CD4-positive, alpha-beta T cell treated with Interleukin-1 beta for 1 hour (primary cell): ENCODE data around the gene TGM2.

Experiments
- DNase-seq, 2 donors: peaks; one replicate each; pipeline ENCODE4 v3.0.0-alpha.2; 2020 to 2022

TGM2 gene

GRCh38 chr20:38165089-38165965, at the start of gene TGM2:
Gene TGM2, minus strand, starts transcription at chr20:38165270. Its CDS starts 72 bp downstream, at chr20:38165198.
- peak; percentile 38 to 72 for DNase-seq

DNA sequence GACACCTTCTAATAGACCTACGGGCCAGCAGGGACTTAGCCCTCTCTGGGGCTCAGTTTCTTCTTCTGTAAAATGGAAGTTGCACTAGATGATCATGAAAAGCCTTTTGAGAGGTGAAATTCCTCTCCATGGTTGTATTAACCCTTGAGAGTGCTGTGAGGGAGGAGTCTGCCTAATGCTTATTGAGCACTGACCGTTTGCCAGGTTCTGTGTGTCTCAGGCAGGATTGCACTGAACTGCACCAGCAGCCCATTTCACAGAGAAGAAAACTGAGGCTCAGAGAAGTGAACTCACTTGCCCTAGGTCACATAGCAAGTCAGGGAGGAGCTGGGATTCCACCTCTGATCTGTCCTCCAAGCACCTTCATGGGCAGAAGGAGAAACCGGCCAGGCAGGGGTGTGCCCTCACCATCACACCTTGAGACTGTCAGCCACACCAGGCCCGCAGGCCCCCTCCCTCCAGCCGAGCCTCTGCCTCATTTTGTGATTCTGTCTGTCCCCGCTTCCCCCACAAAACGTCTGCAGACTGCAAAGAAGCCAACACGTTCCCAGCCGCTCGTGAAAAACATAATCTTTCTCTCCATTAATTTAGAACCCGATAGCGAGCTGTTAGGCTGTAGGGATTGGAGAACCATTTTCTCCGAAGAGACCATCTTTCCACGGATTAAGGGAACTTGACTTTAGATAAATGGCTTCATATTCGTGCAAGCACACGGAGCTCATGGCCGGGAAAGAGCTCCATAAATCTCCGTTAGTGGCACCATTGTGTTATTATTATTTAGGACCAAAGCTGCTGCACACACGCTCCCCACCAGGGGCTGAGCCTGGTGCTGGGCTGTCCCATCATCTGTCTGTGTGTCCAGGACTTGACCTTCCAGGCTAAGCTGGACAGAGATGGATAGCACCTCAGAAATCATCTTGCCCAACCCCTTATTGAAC, 49.5 kb upstream of the TGM2 start:
- DNase-seq = no peak

DNA sequence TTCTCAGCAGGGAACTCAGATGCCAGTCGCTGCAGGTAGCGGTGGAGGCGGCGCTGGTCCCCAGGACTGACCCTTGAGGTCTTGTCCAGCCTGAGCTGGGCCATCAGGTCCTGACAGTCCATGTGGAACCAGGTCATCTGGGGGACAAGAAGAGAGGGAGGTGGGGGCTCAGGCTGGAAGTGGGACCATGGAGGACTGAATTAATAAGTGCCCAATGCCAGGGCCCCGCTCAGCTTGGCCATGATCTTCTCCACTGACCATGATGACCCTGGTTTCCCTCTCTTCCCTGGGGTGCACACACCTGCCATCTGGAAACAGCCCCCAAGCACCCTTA, 48.5 kb upstream of the TGM2 start:
- no peak for DNase-seq

GRCh38 chr20:38212806-38213606, 47.9 kb upstream of the TGM2 start:
- DNase-seq = no peak

GRCh38 chr20:38211200-38212097, 46.4 kb upstream of the TGM2 start:
- DNase-seq = no peak

GRCh38 chr20:38210741-38211140, 45.7 kb upstream of the TGM2 start:
- peak in 1 of 2 donors; percentile 13 for DNase-seq

- no peak for DNase-seq
Measured at GRCh38 chr20:38209736-38210405, 44.8 kb upstream of the TGM2 start.

DNA sequence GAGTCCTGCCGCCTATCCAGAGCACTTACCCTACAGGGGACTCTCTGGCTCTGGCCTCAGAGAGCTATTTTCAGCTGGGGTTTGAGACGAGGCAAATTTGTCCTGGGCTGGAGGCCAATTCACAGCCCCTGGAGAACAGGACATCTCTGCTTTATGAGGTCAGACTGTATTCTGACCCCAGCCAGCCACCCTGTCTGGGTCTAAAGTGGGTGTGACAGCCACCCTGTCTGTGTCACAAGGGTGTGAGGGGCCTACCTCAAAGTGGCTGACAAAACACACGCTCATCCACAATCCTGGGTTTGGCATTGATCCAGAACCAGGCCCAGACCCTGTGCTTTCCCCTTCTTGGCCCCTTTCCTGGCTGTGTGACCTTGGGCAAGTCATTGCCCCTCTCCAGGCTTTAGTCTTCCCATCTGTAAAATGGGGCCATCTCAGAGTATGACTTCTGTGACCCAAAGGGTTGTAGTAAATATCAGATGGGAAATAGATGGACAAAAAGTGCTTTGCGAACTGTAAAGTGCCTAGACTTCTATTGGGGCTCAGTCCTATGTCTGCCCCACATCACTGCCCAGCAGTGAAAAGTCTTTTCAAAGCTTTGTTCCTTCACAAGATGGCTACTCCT, 44.1 kb upstream of the TGM2 start:
- no peak for DNase-seq

- DNase-seq = no peak
Measured at GRCh38 chr20:38208523-38208922, 43.5 kb upstream of the TGM2 start.

GRCh38 chr20:38208088-38208487, 43.0 kb upstream of the TGM2 start:
- DNase-seq = no peak

GRCh38 chr20:38207621-38208020, 42.6 kb upstream of the TGM2 start:
- DNase-seq = no peak

DNA sequence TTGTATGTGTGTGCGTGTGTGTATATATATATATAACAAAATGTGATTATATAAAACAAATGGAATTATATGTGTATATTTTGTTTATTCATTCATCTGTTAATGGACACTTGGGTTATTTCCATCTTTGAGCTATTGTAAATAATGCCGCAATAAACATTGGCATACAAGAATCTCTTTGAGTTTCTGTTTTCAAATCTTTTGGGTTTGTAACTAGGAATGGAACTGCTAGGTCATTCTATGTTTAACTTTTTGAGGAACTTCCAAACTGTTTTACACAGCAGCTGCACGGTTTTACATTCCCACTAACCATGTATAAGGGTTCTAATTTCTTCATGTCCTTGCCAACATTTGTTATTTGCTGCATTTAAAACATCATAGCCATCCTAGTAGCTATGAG, 39.9 kb upstream of the TGM2 start:
- DNase-seq = no peak

GRCh38 chr20:38203981-38204357, 38.9 kb upstream of the TGM2 start:
- DNase-seq = no peak

DNA sequence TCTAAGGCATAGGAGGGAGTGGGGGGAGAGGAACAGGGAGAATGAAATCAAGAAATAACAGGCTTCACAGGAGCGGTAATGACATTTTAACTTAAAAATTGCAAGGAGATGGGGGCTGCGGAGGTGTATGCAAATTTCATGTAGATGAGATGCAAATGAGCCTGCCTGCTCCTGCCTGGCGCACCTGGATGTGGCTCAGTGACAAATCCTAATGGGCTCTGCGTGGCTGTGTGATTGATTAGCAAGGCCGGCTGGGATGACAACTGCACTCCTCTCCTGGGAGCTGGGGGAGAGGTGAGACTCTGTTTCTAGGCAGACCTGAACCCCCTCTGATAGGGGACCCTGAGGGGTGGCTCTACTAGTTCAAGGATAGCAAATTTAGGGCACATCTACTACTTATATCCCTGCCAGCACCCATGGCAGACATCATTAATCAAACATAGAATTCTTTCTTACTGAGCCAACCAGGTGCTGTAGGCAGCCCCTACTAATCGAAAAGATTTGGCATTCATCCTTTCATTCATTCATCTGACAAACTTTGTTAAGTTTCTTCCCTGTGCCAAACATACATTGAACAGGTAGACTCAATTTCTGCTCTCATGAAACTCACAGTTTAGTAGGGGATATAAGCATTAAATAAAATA, 38.4 kb upstream of the TGM2 start:
- no peak for DNase-seq

- no peak for DNase-seq
Measured at GRCh38 chr20:38202982-38203293, 37.9 kb upstream of the TGM2 start.

GRCh38 chr20:38202153-38202981, 37.3 kb upstream of the TGM2 start:
- DNase-seq = no peak

GRCh38 chr20:38201356-38201755, 36.3 kb upstream of the TGM2 start:
- peak in 1 of 2 donors; percentile 54 for DNase-seq

DNA sequence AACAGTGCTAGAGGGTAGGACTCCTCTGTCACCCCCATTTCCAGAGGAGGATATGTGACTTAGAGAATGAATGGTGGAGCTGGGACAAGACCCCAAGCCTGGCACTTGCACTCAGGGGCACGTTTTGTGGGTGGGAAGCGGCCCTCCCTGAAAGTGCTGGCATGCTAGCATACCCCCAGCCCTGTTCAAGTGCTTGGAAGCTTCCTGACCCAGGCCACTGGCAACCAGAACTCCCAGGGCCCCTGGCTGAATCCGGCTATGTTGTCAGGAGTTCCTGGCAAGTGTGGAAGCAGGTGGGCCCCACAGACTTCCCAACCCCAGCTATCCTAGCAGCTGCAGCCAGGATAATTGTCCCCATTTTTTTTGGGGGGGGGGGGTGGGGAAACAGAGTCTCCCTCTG, 35.6 kb upstream of the TGM2 start:
- no peak for DNase-seq
